Measurements from ENCODE around the gene AEN.

DNA sequence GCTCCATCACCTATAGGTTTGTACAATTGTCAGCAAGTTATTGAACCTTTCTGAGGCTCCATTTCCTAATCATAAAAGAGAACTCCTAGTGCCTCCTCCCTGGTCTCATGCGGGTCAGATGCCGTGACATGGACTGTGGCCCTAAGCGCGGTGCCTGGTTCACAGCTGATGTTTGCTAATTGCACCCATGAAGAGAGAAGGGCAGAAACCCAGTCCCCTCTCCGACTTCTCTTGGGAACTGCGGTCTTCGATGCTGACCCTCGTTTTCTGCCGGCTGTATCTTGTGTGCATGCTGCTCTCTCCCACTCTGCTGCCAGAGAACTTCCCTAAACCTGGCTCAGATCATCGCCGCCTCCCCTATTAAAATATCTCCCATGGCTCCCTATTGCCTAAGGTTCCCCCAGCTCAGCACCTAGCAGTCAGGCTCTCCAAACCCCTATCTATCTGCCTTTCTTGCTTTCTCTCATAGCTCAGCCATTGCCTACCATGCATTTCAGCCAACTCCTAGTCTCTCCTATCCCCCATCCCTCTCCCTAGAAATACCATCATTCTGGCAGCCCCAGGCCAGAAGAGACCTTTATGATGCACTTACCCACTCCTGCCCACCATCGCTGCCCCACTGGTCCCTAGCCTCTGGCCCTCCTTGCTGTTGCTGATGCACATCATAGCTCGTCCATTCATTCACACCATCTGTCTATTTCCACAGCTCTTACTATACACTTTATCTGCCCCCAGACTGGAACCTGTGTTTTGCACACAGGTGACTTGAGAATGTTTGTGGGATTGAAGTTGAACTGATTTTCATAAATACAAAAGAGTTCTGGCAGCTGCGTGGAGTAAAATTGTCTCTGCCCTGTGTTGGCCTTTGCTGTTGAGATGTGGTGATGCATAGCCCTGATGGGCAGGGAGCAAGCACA, 24.3 kb downstream of the AEN start:
- TF ChIP-seq POLR2A (IDR thresholded peaks at IDR 0.05; ENCODE audit: low read length) (no peak), RARB (CRISPR knock-in tag; IDR thresholded peaks at IDR 0.05) (no peak), JUN (IDR thresholded peaks at IDR 0.05) (no peak), CHD4 (IDR thresholded peaks at IDR 0.05; ENCODE audit: borderline replicate concordance) (no peak), EHMT2 (IDR thresholded peaks at IDR 0.05; ENCODE audit: low read depth) (no peak)
- TF ChIP-seq, protein P1, sequence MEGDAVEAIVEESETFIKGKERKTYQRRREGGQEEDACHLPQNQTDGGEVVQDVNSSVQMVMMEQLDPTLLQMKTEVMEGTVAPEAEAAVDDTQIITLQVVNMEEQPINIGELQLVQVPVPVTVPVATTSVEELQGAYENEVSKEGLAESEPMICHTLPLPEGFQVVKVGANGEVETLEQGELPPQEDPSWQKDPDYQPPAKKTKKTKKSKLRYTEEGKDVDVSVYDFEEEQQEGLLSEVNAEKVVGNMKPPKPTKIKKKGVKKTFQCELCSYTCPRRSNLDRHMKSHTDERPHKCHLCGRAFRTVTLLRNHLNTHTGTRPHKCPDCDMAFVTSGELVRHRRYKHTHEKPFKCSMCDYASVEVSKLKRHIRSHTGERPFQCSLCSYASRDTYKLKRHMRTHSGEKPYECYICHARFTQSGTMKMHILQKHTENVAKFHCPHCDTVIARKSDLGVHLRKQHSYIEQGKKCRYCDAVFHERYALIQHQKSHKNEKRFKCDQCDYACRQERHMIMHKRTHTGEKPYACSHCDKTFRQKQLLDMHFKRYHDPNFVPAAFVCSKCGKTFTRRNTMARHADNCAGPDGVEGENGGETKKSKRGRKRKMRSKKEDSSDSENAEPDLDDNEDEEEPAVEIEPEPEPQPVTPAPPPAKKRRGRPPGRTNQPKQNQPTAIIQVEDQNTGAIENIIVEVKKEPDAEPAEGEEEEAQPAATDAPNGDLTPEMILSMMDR (IDR thresholded peaks at IDR 0.05): no peak
